ENCODE data around the gene HUS1. TPM values are rescaled to one million over a fixed set of nuclear protein-coding genes. Genes with fewer than 3 reads are reported as not detected.

HUS1 gene
- total and polyA plus RNA-seq, 2 of the 13 experiments (the other 11 are each of a cell fraction or from before 2014, with no cell fraction given): 14.8 to 16.9 TPM

DNA sequence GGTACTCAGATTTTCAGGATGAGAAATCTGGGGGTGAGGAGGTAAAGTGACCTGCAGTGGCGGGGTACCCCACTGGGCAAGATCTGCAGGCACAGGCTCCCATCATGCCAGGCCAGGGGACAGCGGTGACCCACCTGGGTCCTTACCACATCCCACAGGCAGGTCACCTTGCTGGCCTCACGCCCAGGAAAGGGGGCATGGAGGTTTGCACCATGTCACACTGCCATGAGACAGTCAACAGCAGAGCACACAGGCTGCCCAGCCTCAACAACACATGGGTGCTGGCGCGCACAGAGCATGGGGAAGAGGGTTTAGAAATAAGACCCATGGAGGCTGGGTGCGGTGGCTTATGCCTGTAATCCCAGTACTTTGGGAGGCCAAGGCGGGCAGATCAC, 32.1 kb downstream of the HUS1 start (continued):
- TF ChIP-seq ZNF124 (CRISPR knock-in tag; IDR thresholded peaks at IDR 0.05): no peak

DNA sequence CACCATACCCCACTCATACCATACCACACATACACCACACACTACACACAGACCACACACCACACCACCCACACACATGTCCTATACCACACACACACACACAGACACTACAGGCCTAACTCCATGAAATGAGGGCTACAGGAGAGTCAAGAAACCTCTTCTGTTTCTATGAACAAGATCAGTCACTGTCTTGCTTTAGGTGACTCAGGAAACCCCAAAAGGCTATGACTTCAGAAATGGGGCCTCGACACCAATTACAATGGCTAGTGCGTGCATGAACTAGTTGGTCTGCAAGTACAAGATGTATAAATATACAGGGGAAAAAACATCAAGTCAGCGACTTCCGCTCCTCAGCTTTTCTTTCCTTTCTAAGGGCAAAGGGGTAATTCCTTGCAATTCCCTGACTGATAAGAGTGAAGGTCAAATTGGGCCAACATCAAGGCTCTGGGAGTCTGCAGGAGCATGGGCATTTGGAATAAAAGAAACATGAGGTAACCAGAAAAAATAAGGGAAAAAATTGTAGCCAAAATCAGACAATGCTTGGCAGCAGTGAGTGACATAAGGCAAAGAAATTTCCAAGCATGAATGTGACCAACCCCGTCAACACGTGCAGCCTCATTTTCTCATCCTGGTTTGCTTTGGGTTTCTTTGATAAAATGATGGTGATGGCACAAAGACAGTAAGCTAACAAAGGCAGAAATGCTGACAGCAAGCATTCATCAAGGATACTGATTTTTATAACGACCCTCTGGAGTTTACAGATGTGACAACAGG, 32.6 kb downstream of the HUS1 start:
- FAIRE-seq: no peak
- Histone ChIP-seq H3K36me3 (replicated peaks in 1 of 2; ENCODE audit: control insufficient read depth in 1 of 2, insufficient read depth in 2 of 2, low read length in 2 of 2) (no peaks in the 10 kb centered on the region), H3K9ac (ENCODE audit: insufficient read depth, low read depth, low read length) (no peak overlapping the region), H3K27ac (ENCODE audit: extremely low read length, insufficient read depth, low read length) (no peak overlapping the region), H2AFZ (ENCODE audit: low read length) (no peak overlapping the region), H3K4me1 (ENCODE audit: insufficient read depth, low read length) (peaks cover 36% of the 10 kb centered on the region), H3K79me2 (ENCODE audit: insufficient read depth, low read length) (no peaks in the 10 kb centered on the region), H3K4me3 (replicated peaks in 1 of 3; ENCODE audit: insufficient read depth in 1 of 3, low read depth in 2 of 3, low read length in 3 of 3) (no peak overlapping the region), H3K4me2 (ENCODE audit: low read depth, low read length) (no peak overlapping the region), H4K20me1 (ENCODE audit: insufficient read depth, low read length) (no peaks in the 10 kb centered on the region), H3K27me3 (ENCODE audit: control insufficient read depth in 1 of 2, insufficient read depth in 2 of 2, low read length in 2 of 2) (peaks cover 0 to 7% of the 10 kb centered on the region in 2 experiments; a peak in 2 of 5 replicates), H3K9me3 (ENCODE audit: low read length) (no peaks in the 10 kb centered on the region)
- TF ChIP-seq, protein P1, sequence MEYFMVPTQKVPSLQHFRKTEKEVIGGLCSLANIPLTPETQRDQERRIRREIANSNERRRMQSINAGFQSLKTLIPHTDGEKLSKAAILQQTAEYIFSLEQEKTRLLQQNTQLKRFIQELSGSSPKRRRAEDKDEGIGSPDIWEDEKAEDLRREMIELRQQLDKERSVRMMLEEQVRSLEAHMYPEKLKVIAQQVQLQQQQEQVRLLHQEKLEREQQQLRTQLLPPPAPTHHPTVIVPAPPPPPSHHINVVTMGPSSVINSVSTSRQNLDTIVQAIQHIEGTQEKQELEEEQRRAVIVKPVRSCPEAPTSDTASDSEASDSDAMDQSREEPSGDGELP (IDR thresholded peaks at IDR 0.05; ENCODE audit: borderline replicate concordance, low read depth): no peak
- TF ChIP-seq MAFK (conservative IDR thresholded peaks at IDR 0.05 in 1 of 2, IDR thresholded peaks at IDR 0.05 in 1 of 2; ENCODE audit: low read length in 2 of 2) (peak in 1 of 2 experiments; percentile 1; a peak in 1 of 4 replicates), ZNF468 (CRISPR knock-in tag; IDR thresholded peaks at IDR 0.05) (no peak)
- 62% methylated on average over 7 of the region's 7 CpGs for WGBS (ENCODE audit: low lambda C conversion rate)
- in situ Hi-C loops (cut with HindIII; ENCODE audit: extremely low pct_ligation_motif_present, low pct_unique_long_range_greater_than_20kb) (no loop called here), intact Hi-C loops (cut with micrococcal nuclease; ENCODE audit: unreplicated experiment) (loop anchor here (10.0 kb wide), 1 partner anchor 682 kb away; no protein-coding TSS in a partner anchor)
- no TSS peak for BruUV-seq (replicated peaks)
- POLR2A ChIA-PET: no interaction called here
- no peak for ATAC-seq
- no peak for DNase-seq (ENCODE audit: low spot score)
- CTCF ChIA-PET (ENCODE audit: low intra/inter-chr PET ratio, low total read pairs): no interaction called here
